ENCODE data around the gene THG1L. TPM values are rescaled to one million over a fixed set of nuclear protein-coding genes. Genes with fewer than 3 reads are reported as not detected.
A peak's percentile ranks its signal among the peaks of the same experiment; 100 is the strongest.
"Not testable (repeated sequence)": the region's sequence is repeated elsewhere in the genome, so short reads cannot be mapped to it uniquely, and the experiment has no call there.

THG1L gene
- total RNA-seq = 17.8 to 19.2 TPM (median 18.0 TPM) in 3 replicates

DNA sequence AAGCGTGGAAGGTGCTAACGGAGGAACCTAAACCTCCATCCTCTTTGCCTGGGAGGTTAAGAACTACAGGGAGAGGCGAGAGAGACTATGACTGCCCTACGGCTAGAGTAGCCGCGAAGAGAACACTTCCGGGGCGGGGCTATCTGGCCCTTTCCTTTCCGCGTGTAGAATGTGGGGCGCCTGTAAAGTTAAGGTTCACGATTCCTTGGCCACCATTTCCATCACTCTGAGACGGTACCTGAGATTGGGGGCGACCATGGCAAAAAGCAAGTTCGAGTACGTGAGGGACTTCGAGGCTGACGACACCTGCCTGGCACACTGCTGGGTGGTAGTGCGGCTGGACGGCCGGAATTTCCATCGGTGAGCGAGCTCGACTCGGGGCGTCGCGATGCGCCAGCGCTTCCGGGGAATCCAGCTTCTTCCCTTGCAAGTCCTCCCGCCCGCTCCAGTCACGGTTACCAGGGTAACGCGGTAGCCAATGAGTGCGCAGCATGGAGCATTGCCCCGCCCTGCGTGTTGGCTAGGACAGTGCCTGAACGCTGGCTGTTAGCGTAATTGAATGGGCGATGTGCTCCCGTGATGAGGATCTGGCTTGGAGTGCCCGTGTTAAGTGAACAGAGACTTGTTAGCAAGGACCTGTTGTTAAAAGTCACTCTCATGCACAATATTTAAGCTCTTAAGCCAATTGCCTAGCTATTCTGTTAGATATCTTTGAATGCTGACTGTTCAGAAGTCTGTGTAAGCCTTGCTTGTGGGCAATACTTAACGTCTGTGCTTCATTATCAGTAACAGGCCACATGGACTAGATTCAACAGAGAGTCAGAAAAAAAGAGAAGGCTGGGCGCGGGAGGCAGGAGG, at the start of gene THG1L:
Gene THG1L, plus strand, starts transcription at position 149 of the 858 bp plus-strand sequence. Its CDS starts 21 bp downstream, at position 170.
- H3K4me3 Mint-ChIP-seq = peak within 1 kb of the TSS; percentile 93
- DNase-seq (ENCODE audit: low spot score in 2 of 2, unreplicated experiment in 2 of 2) = peak; percentile 97 to 99
- H3K36me3 Mint-ChIP-seq = peaks cover 5% of the 10 kb centered on the region
- no peaks in the 10 kb centered on the region for H3K27me3 Mint-ChIP-seq (ENCODE audit: low read depth)
- TF ChIP-seq, protein P1, sequence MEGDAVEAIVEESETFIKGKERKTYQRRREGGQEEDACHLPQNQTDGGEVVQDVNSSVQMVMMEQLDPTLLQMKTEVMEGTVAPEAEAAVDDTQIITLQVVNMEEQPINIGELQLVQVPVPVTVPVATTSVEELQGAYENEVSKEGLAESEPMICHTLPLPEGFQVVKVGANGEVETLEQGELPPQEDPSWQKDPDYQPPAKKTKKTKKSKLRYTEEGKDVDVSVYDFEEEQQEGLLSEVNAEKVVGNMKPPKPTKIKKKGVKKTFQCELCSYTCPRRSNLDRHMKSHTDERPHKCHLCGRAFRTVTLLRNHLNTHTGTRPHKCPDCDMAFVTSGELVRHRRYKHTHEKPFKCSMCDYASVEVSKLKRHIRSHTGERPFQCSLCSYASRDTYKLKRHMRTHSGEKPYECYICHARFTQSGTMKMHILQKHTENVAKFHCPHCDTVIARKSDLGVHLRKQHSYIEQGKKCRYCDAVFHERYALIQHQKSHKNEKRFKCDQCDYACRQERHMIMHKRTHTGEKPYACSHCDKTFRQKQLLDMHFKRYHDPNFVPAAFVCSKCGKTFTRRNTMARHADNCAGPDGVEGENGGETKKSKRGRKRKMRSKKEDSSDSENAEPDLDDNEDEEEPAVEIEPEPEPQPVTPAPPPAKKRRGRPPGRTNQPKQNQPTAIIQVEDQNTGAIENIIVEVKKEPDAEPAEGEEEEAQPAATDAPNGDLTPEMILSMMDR (IDR thresholded peaks at IDR 0.05; ENCODE audit: unreplicated experiment) = no peak
- peaks cover 4% of the 10 kb centered on the region for H3K9me3 Mint-ChIP-seq
- H3K27ac Mint-ChIP-seq = peak within 1 kb of the TSS; percentile 99
- peaks cover 8% of the 10 kb centered on the region for H3K4me1 Mint-ChIP-seq

DNA sequence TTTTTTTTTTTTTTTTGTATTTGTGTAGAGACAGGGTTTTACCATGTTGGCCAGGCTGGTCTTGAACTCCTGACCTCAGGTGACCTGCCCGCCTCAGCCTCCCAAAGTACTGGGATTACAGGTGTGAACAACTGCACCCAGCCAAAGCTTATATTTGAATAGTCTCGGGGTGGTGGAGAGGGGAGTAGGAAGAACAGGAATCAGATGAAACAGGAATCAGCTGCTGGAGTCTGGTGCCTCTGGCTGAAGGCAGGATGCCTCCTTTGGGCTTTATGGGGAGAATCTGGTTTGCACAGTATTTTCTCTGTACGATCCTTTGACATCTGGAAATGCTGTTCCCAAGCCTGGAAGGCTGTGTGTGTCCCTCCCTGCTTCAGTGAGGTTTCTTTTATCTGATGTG, 49.0 kb upstream of the THG1L start:
- Mint-ChIP-seq H3K36me3 (no peaks in the 10 kb centered on the region), H3K4me1 (no peaks in the 10 kb centered on the region), H3K4me3 (no peak overlapping the region), H3K27ac (no peak overlapping the region), H3K27me3 (ENCODE audit: low read depth) (no peaks in the 10 kb centered on the region), H3K9me3 (no peaks in the 10 kb centered on the region)
- DNase-seq (ENCODE audit: low spot score in 2 of 2, unreplicated experiment in 2 of 2) = no peak
- TF ChIP-seq, protein P1 (IDR thresholded peaks at IDR 0.05; ENCODE audit: unreplicated experiment) = no peak

DNA sequence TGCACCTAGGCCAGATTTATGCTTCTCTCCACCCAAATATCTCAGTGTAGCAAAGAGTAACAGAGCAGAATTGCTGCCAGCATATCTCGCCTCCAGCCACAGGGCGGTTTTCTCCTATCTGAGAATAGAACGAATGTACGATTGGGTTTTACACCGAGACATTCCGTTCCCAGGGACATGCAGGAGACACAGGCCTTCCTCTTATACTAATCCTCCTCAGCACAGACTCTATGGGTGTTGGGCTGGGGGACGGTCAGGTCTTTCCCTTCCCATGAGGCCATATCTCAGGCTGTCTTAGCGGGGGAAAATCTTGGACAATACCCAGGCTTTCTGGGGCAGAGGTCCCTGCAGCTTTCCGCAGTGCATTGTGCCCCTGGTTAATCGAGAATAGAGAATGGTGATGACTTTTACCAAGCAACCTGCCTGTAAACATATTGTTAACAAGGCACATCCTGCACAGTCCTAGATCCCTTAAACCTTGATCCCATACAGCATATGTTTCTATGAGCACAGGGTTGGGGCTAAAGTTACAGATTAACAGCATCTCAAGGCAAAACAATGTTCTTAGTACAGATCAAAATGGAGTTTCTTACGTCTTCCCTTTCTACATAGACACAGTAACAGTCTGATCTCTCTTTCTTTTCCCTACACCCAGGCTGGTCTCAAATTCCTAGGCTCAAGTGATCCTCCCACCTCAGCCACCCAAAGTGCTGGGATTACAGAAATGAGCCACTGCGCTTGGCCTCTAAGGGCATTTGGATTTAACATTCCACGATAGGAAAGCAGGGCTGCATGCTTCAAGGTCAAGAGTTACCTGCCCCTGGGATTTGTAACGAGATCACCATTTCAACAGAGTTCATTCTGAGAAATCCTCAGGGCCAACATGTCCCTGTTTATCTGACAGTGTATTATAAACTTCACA, 44.7 kb upstream of the THG1L start:
- not testable (repeated sequence) for H3K4me1 Mint-ChIP-seq; H3K9me3 Mint-ChIP-seq; DNase-seq (ENCODE audit: low spot score in 2 of 2, unreplicated experiment in 2 of 2); H3K27me3 Mint-ChIP-seq (ENCODE audit: low read depth); H3K4me3 Mint-ChIP-seq; H3K36me3 Mint-ChIP-seq; H3K27ac Mint-ChIP-seq

DNA sequence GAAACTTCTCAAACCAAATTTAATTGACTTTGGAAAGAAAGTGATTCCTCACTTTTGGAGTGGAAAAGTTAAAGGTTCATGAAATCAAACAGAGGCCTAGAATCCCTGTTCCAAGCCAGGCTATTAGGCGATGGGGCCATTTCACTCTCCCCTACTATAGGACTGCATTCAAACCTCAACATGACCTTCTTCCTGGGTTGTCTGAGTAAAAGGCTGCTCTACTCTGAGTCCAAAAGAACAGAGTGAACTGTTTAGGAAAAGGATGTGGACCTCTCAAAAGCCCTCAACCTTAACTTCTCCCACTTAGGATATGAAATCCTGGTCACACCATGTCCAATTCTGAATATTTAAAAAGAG, 44.0 kb upstream of the THG1L start:
- Mint-ChIP-seq H3K9me3 (peaks cover 9% of the 10 kb centered on the region), H3K4me1 (no peaks in the 10 kb centered on the region), H3K27ac (no peak overlapping the region), H3K27me3 (ENCODE audit: low read depth) (no peaks in the 10 kb centered on the region), H3K4me3 (no peak overlapping the region), H3K36me3 (no peaks in the 10 kb centered on the region)
- TF ChIP-seq, protein P1 (IDR thresholded peaks at IDR 0.05; ENCODE audit: unreplicated experiment) = no peak
- DNase-seq (ENCODE audit: low spot score in 2 of 2, unreplicated experiment in 2 of 2) = no peak

DNA sequence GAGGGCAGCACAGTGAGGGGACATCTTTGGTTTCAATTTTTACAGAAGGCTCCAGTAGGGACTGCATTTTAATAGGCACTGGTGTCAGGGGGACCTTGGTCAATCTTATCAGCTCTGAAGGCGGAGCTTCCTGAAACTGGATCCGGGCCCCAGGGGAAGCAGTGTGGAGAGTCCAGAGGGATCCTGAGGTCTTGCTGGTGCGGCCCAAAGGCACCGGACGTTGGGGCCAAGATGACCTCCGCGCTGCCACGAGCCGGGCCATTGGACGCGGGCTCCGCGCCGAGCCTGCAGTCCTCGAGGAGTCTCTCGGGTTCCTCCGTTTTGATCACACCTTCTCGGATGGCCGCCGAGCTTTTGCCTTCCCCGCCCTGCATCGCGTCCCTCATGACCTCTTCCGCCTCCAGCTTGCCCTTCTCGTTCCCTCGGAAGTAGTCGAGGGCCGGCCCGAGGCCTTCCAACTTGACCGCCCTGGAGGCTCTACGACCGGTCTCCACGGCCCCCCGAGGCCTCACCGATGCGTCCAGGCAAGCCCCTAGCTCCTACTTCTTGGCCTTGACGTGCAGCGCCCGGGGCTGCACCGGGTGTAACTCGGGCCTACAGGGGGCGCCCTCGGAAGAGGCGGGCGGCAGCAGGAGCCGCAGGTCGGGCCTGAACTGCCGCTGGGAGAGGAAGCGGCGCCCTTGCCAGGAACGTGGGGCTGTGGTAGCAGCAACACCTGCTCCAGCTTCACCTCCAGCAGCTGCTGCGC, 41.1 kb upstream of the THG1L start:
- Mint-ChIP-seq H3K27ac (no peak overlapping the region), H3K9me3 (peaks cover 12% of the 10 kb centered on the region), H3K4me3 (no peak overlapping the region), H3K36me3 (no peaks in the 10 kb centered on the region), H3K27me3 (ENCODE audit: low read depth) (no peaks in the 10 kb centered on the region), H3K4me1 (no peaks in the 10 kb centered on the region)
- TF ChIP-seq, protein P1 (IDR thresholded peaks at IDR 0.05; ENCODE audit: unreplicated experiment) = no peak
- DNase-seq (ENCODE audit: low spot score in 2 of 2, unreplicated experiment in 2 of 2) = no peak

Measured in mesothelial cell of epicardium (in vitro differentiated cells).